ENCODE data around the gene LAMC3.

Gene LAMC3

DNA sequence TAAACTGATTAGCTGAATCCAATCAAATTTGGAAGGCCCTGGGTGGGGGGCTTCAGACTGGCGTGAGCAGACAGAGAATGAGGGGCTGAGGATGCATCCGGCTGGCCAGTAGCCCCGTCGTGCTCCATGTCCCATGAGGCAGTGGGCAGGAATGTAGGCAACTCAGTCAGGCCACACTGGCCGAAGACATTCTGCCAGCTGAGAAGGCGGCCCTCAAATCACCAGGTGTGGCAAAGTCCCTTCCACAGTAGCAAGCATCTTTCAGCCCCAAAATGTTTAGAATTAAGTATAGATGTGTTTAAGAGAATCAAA, 25.7 kb upstream of the LAMC3 start:
- TF ChIP-seq, protein P1, sequence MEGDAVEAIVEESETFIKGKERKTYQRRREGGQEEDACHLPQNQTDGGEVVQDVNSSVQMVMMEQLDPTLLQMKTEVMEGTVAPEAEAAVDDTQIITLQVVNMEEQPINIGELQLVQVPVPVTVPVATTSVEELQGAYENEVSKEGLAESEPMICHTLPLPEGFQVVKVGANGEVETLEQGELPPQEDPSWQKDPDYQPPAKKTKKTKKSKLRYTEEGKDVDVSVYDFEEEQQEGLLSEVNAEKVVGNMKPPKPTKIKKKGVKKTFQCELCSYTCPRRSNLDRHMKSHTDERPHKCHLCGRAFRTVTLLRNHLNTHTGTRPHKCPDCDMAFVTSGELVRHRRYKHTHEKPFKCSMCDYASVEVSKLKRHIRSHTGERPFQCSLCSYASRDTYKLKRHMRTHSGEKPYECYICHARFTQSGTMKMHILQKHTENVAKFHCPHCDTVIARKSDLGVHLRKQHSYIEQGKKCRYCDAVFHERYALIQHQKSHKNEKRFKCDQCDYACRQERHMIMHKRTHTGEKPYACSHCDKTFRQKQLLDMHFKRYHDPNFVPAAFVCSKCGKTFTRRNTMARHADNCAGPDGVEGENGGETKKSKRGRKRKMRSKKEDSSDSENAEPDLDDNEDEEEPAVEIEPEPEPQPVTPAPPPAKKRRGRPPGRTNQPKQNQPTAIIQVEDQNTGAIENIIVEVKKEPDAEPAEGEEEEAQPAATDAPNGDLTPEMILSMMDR (IDR thresholded peaks at IDR 0.05; ENCODE audit: low read length, missing control alignments) = no peak
- H3K4me3 ChIP-seq (replicated peaks; ENCODE audit: low read depth, low read length) = no peak overlapping the region
- no peak for DNase-seq (ENCODE audit: low read depth)

DNA sequence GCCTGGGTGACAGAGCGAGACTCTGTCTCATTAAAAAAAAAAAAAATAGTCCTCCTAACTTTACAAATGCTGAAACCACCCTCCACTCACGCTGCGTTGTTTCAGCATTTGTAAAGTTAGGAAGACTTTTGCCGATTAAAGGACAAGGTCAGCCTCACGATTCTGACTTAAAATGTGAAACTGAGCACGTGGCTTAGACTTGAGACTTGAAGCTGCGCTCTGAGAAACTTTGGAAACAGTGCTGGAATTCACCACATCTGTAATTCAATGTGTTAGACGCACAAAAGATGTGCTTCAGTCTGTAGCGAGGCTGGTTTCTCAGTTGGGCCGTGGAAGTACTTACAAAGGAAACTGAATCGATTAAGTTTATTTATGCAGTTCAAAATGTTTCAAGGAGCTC, 25.0 kb upstream of the LAMC3 start:
- TF ChIP-seq, protein P1 (IDR thresholded peaks at IDR 0.05; ENCODE audit: low read length, missing control alignments) = no peak
- DNase-seq (ENCODE audit: low read depth) = no peak
- no peak overlapping the region for H3K4me3 ChIP-seq (replicated peaks; ENCODE audit: low read depth, low read length)

DNA sequence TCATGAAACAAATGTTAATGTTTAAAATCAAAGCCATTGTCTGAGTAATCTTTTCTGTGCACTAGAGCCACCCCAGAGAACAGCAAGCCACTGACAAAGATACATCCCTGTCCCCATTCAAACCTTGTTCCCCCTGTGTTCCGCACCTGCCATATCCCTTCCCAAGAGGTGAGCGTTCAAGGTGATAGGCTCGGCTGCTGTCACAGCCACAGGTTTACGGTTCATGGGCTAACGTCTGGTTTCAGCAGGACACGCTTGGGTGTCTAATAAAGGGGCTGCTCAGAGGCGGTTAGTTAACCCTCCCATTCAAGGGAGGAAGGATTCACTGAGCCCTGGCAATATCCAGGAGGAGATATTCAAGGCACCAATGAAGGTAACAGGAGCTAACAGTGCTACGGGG, 24.5 kb upstream of the LAMC3 start:
- no peak for DNase-seq (ENCODE audit: low read depth)
- TF ChIP-seq, protein P1 (IDR thresholded peaks at IDR 0.05; ENCODE audit: low read length, missing control alignments) = no peak
- no peak overlapping the region for H3K4me3 ChIP-seq (replicated peaks; ENCODE audit: low read depth, low read length)

DNA sequence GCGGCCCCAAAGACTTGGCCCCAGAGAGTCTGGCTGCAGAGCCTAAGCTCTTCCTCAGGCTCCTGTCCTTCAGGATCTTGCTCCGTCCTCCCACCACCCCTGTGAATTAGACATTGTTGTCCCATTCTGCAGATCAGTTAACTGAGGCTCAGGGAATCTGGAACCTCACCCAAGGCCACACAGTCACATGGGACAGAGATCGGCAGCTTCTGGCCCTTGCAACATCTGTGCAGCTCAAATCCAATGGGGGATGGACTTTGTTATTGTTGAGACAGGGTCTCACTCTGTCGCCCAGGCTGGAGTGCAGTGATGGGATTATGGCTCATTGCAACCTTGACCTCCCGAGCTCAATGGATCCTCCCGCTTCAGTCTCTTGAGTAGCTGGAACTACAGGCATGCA, 23.9 kb upstream of the LAMC3 start:
- TF ChIP-seq, protein P1 (IDR thresholded peaks at IDR 0.05; ENCODE audit: low read length, missing control alignments) = no peak
- no peak overlapping the region for H3K4me3 ChIP-seq (replicated peaks; ENCODE audit: low read depth, low read length)
- no peak for DNase-seq (ENCODE audit: low read depth)

DNA sequence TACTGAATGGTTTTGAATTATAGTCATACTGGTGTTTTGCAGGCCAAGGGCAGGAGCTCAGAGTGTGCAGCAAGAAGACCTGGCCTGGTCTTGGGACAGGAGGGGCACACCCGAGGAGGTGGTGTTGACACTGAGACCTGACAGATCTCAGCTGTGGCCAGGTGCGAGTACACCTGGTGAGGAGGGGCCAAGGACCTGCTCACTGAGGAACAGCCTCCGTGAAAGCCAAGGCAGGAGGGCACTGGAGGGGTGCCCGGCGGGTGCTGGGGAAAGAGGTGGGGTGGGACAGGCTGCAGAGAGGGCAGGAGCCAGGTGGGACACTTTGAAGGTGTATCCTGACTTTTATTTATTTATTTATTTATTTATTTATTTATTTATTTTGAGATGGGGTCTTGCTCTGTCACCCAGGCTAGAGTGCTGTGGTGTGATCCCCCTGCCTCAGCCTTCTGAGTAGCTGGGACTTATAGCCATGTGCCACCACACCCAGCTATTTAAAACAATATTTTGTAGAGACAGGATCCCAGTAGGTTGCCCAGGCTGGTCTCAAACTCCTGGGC, 23.3 kb upstream of the LAMC3 start:
- no peak for DNase-seq (ENCODE audit: low read depth)
- TF ChIP-seq, protein P1 (IDR thresholded peaks at IDR 0.05; ENCODE audit: low read length, missing control alignments) = no peak

DNA sequence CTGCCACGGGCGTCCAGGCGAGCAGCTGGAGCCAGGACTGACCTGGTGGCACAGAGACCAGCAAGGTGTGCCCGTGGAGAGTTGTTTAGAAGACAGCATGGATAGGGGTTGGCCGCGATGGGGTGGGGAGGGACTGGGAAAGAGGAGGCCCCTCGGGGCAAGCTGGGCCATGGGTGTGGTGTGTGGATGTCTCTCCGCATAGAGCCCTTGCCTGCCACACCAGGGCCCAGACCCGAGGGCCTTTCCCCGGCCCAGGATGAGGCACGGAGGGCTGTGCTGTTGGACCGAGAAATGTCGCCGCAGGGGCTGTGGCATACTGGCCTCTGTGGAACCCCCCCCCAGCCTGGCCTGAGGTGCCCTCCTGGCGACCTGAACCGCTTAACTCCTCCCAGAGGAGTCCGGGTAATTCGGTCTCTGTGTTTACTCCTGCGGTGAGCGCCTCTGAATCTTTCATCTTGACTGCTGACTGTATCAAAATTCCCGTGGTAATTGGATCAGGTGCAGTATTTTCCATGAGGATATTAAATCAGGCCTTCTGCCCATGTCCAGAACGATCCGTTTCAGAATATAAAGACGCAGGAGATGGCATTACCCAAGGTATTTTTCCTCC, 22.5 kb upstream of the LAMC3 start:
- no peak overlapping the region for H3K4me3 ChIP-seq (replicated peaks; ENCODE audit: low read depth, low read length)
- no peak for DNase-seq (ENCODE audit: low read depth)
- TF ChIP-seq, protein P1 (IDR thresholded peaks at IDR 0.05; ENCODE audit: low read length, missing control alignments) = no peak

More for the DNA sequence above, 23.3 kb upstream of the LAMC3 start:
- no peak overlapping the region for H3K4me3 ChIP-seq (replicated peaks; ENCODE audit: low read depth, low read length)

DNA sequence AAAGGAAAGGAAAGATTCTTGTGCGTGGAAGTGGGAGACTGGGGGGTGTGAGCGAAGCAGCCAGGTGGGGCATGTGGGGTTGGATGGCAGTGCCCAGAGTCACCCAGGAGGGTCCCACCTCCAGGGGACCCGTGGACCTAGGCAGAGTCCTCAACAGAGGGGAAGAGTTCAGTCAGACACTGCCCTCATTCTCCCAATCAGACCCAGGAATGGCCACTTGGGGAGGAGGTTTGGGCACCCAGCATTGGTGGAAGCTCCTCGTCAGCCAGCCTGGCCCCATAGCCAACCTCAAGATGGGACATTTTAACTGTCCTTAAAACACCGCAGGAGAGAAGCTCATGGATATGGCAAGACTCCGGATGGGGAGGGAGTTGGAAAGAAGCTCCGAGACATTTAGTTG, 21.9 kb upstream of the LAMC3 start:
- TF ChIP-seq, protein P1 (IDR thresholded peaks at IDR 0.05; ENCODE audit: low read length, missing control alignments) = no peak
- H3K4me3 ChIP-seq (replicated peaks; ENCODE audit: low read depth, low read length) = no peak overlapping the region
- no peak for DNase-seq (ENCODE audit: low read depth)

All from fibroblast of pulmonary artery (primary cell).